BLaER1 treated with 17β-estradiol and CSF1 and Interleukin-3, amounts not matched to agents 10 nM and 100 nM (cell line): ENCODE measurements around the gene PTPRT.

Experiments
- H3K27ac ChIP-seq, 11 experiments: shearing (Covaris generic); formaldehyde crosslinking; 2 replicates each; pipeline ENCODE4 v1.8.1; 2022
- H3K27me3 ChIP-seq, 11 experiments: shearing (Covaris generic); formaldehyde crosslinking; 2 replicates each; pipeline ENCODE4 v1.8.1; 2022
- H3K36me3 ChIP-seq, 11 experiments: shearing (Covaris generic); formaldehyde crosslinking; 2 replicates each; pipeline ENCODE4 v1.8.1; 2022
- H3K4me1 ChIP-seq, 10 experiments: shearing (Covaris generic); formaldehyde crosslinking; 2 replicates each; pipeline ENCODE4 v1.8.1; 2022
- H3K4me2 ChIP-seq, 11 experiments: shearing (Covaris generic); formaldehyde crosslinking; 2 replicates each; pipeline ENCODE4 v1.8.1; 2022
- H3K4me3 ChIP-seq, 10 experiments: shearing (Covaris generic); formaldehyde crosslinking; 2 replicates each; pipeline ENCODE4 v1.8.1; 2022
- H3K9ac ChIP-seq, 11 experiments: shearing (Covaris generic); formaldehyde crosslinking; 2 replicates each; pipeline ENCODE4 v1.8.1; 2022
- H3K9me3 ChIP-seq, 11 experiments: shearing (Covaris generic); formaldehyde crosslinking; replicated peaks in 1 of 11; 2 replicates each; pipeline ENCODE4 v1.8.1; 2022
- H4K20me1 ChIP-seq, 11 experiments: shearing (Covaris generic); formaldehyde crosslinking; 2 replicates each; pipeline ENCODE4 v1.8.1; 2022
- Cebpa-rat ChIP-seq, 11 experiments: shearing (Covaris generic); IDR thresholded peaks; 2 replicates each; pipeline ENCODE4 v1.8.1; 2022

Gene PTPRT

GRCh38 chr20:43028470-43028869 is 161.2 kb downstream of the PTPRT start:
- H3K4me3 ChIP-seq, result no peak overlapping the region
- H3K36me3 ChIP-seq, result no peaks in the 10 kb centered on the region
- no peak overlapping the region for H3K27ac ChIP-seq
- no peak for TF ChIP-seq Cebpa-rat (IDR thresholded peaks at IDR 0.05)
- no peak overlapping the region for H3K9ac ChIP-seq
- H3K4me2 ChIP-seq, result no peak overlapping the region
- H3K27me3 ChIP-seq, result no peaks in the 10 kb centered on the region
- H4K20me1 ChIP-seq, result no peaks in the 10 kb centered on the region
- no peaks in the 10 kb centered on the region for H3K9me3 ChIP-seq
- peaks cover 0 to 5% (median 0%) of the 10 kb centered on the region in 10 experiments; a peak in 2 of 20 replicates for H3K4me1 ChIP-seq

GRCh38 chr20:43023836-43024235 is 165.9 kb downstream of the PTPRT start:
- no peaks in the 10 kb centered on the region for H3K9me3 ChIP-seq
- H4K20me1 ChIP-seq, result no peaks in the 10 kb centered on the region
- no peaks in the 10 kb centered on the region for H3K27me3 ChIP-seq
- no peak overlapping the region for H3K9ac ChIP-seq
- no peaks in the 10 kb centered on the region for H3K36me3 ChIP-seq
- peaks cover 0 to 7% (median 0%) of the 10 kb centered on the region in 10 experiments; a peak in 2 of 20 replicates for H3K4me1 ChIP-seq
- H3K27ac ChIP-seq, result no peak overlapping the region
- H3K4me2 ChIP-seq, result no peak overlapping the region; a peak in 2 of 22 replicates
- no peak for TF ChIP-seq Cebpa-rat (IDR thresholded peaks at IDR 0.05)
- H3K4me3 ChIP-seq, result no peak overlapping the region

GRCh38 chr20:43022568-43022967 is 167.1 kb downstream of the PTPRT start:
- Histone ChIP-seq H4K20me1 (no peaks in the 10 kb centered on the region), H3K4me1 (peaks cover 0 to 7% (median 0%) of the 10 kb centered on the region in 10 experiments; a peak in 2 of 20 replicates), H3K4me2 (no peak overlapping the region), H3K27ac (no peak overlapping the region), H3K4me3 (no peak overlapping the region), H3K9me3 (no peaks in the 10 kb centered on the region), H3K9ac (no peak overlapping the region), H3K36me3 (no peaks in the 10 kb centered on the region), H3K27me3 (no peaks in the 10 kb centered on the region)
- no peak for TF ChIP-seq Cebpa-rat (IDR thresholded peaks at IDR 0.05)

GRCh38 chr20:43022081-43022480 is 167.6 kb downstream of the PTPRT start:
- H3K4me3 ChIP-seq, result no peak overlapping the region
- H3K4me1 ChIP-seq, result peaks cover 0 to 7% (median 0%) of the 10 kb centered on the region in 10 experiments; a peak in 2 of 20 replicates
- TF ChIP-seq Cebpa-rat (IDR thresholded peaks at IDR 0.05), result no peak
- H3K9ac ChIP-seq, result no peak overlapping the region
- no peak overlapping the region for H3K27ac ChIP-seq
- H3K9me3 ChIP-seq, result no peaks in the 10 kb centered on the region
- no peaks in the 10 kb centered on the region for H3K36me3 ChIP-seq
- H3K4me2 ChIP-seq, result no peak overlapping the region
- H4K20me1 ChIP-seq, result no peaks in the 10 kb centered on the region
- H3K27me3 ChIP-seq, result no peaks in the 10 kb centered on the region

GRCh38 chr20:43017241-43018030 is 172.3 kb downstream of the PTPRT start:
- no peaks in the 10 kb centered on the region for H3K36me3 ChIP-seq
- no peaks in the 10 kb centered on the region for H3K27me3 ChIP-seq
- peaks cover 0 to 3% (median 0%) of the 10 kb centered on the region in 10 experiments; a peak in 3 of 20 replicates for H3K4me1 ChIP-seq
- H4K20me1 ChIP-seq, result no peaks in the 10 kb centered on the region
- no peak overlapping the region for H3K4me2 ChIP-seq
- no peak for TF ChIP-seq Cebpa-rat (IDR thresholded peaks at IDR 0.05)
- no peaks in the 10 kb centered on the region; a peak in 1 of 22 replicates for H3K9me3 ChIP-seq
- no peak overlapping the region for H3K4me3 ChIP-seq
- H3K9ac ChIP-seq, result no peak overlapping the region
- no peak overlapping the region for H3K27ac ChIP-seq

- Histone ChIP-seq H3K27me3 (no peaks in the 10 kb centered on the region), H3K36me3 (no peaks in the 10 kb centered on the region), H3K4me1 (peaks cover 0 to 15% (median 4%) of the 10 kb centered on the region in 10 experiments; a peak in 9 of 20 replicates), H3K27ac (no peak overlapping the region), H3K9me3 (no peaks in the 10 kb centered on the region; a peak in 1 of 22 replicates), H3K9ac (no peak overlapping the region), H3K4me3 (no peak overlapping the region), H4K20me1 (no peaks in the 10 kb centered on the region), H3K4me2 (no peak overlapping the region)
- no peak for TF ChIP-seq Cebpa-rat (IDR thresholded peaks at IDR 0.05)
Observed at GRCh38 chr20:43016257-43016656, 173.4 kb downstream of the PTPRT start.

GRCh38 chr20:43015566-43015965 is 174.1 kb downstream of the PTPRT start:
- Histone ChIP-seq H3K27me3 (no peaks in the 10 kb centered on the region), H3K9me3 (no peaks in the 10 kb centered on the region; a peak in 1 of 22 replicates), H3K36me3 (no peaks in the 10 kb centered on the region), H3K4me1 (peaks cover 0 to 22% (median 5%) of the 10 kb centered on the region in 10 experiments; a peak in 10 of 20 replicates), H3K9ac (no peak overlapping the region), H3K27ac (no peak overlapping the region), H4K20me1 (no peaks in the 10 kb centered on the region), H3K4me3 (no peak overlapping the region), H3K4me2 (no peak overlapping the region)
- no peak for TF ChIP-seq Cebpa-rat (IDR thresholded peaks at IDR 0.05)

- no peak for TF ChIP-seq Cebpa-rat (IDR thresholded peaks at IDR 0.05)
- H3K36me3 ChIP-seq, result no peaks in the 10 kb centered on the region
- H3K9me3 ChIP-seq, result no peaks in the 10 kb centered on the region; a peak in 1 of 22 replicates
Observed at GRCh38 chr20:43014206-43014605, 175.5 kb downstream of the PTPRT start.

GRCh38 chr20:43011491-43011890 is 178.2 kb downstream of the PTPRT start:
- Histone ChIP-seq H3K9me3 (no peaks in the 10 kb centered on the region; a peak in 1 of 22 replicates), H3K27ac (no peak overlapping the region), H3K4me1 (peaks cover 13 to 54% (median 36%) of the 10 kb centered on the region in 10 experiments; a peak in 19 of 20 replicates), H3K4me3 (no peak overlapping the region), H3K9ac (no peak overlapping the region), H3K4me2 (peak overlapping the region in 7 of 11 experiments; percentile 15 to 74 (median 38); a peak in 10 of 22 replicates), H3K27me3 (no peaks in the 10 kb centered on the region), H4K20me1 (no peaks in the 10 kb centered on the region), H3K36me3 (no peaks in the 10 kb centered on the region)
- TF ChIP-seq Cebpa-rat (IDR thresholded peaks at IDR 0.05), result no peak

More at GRCh38 chr20:43014206-43014605, 175.5 kb downstream of the PTPRT start:
- no peaks in the 10 kb centered on the region for H3K27me3 ChIP-seq
- no peak overlapping the region for H3K4me2 ChIP-seq
- H3K9ac ChIP-seq, result no peak overlapping the region
- no peak overlapping the region for H3K4me3 ChIP-seq
- peaks cover 9 to 35% (median 18%) of the 10 kb centered on the region in 10 experiments; a peak in 19 of 20 replicates for H3K4me1 ChIP-seq
- H4K20me1 ChIP-seq, result no peaks in the 10 kb centered on the region
- no peak overlapping the region for H3K27ac ChIP-seq
